Hepatocyte (in vitro differentiated cells): ENCODE results near the gene PDGFRB. TPM values are rescaled to one million over a fixed set of nuclear protein-coding genes. Genes with fewer than 3 reads are reported as not detected.

Experiments used
- DNase-seq: peaks from one replicate; pipeline ENCODE4 v3.0.0-alpha.2; 2016; ENCODE audit warnings: low spot score
- H2AFZ ChIP-seq: fragments of 200-600 bp; sonication (generic); 2 replicates; pipeline ENCODE4 v1.6.0; 2016; ENCODE audit warnings: antibody characterized with exemption, mild to moderate bottlenecking
- H3K27ac ChIP-seq: fragments of 200-600 bp; sonication (generic); 2 replicates; pipeline ENCODE4 v1.5.1; 2016; ENCODE audit warnings: mild to moderate bottlenecking
- H3K27me3 ChIP-seq: fragments of 200-600 bp; sonication (generic); 2 replicates; pipeline ENCODE4 v1.6.1; 2016
- H3K36me3 ChIP-seq: fragments of 200-600 bp; sonication (generic); replicated peaks from 2 replicates; pipeline ENCODE4 v1.5.1; 2016; ENCODE audit warnings: low read depth; ENCODE audit not compliant: insufficient read depth
- H3K4me1 ChIP-seq: fragments of 200-600 bp; sonication (generic); 2 replicates; pipeline ENCODE4 v1.5.1; 2016; ENCODE audit warnings: mild to moderate bottlenecking, moderate library complexity; ENCODE audit not compliant: insufficient read depth
- H3K4me2 ChIP-seq: fragments of 200-600 bp; sonication (generic); 2 replicates; pipeline ENCODE4 v1.6.0; 2016
- H3K4me3 ChIP-seq: fragments of 200-600 bp; sonication (generic); 2 replicates; pipeline ENCODE4 v1.5.1; 2016; ENCODE audit warnings: mild to moderate bottlenecking
- H3K79me2 ChIP-seq: fragments of 200-600 bp; sonication (generic); 2 replicates; pipeline ENCODE4 v1.6.0; 2017; ENCODE audit warnings: mild to moderate bottlenecking
- H3K9me2 ChIP-seq: fragments of 200-600 bp; sonication (generic); replicated peaks from 2 replicates; pipeline ENCODE4 v1.6.0; 2017; ENCODE audit warnings: mild to moderate bottlenecking; ENCODE audit not compliant: insufficient read depth
- H3K9me3 ChIP-seq: fragments of 200-600 bp; sonication (generic); 2 replicates; pipeline ENCODE4 v1.5.1; 2016; ENCODE audit warnings: low read depth, mild to moderate bottlenecking
- H4K20me1 ChIP-seq: fragments of 200-600 bp; sonication (generic); 2 replicates; pipeline ENCODE4 v1.6.0; 2016; ENCODE audit warnings: mild to moderate bottlenecking; ENCODE audit not compliant: insufficient read depth, poor library complexity, severe bottlenecking
- CTCF ChIP-seq: fragments of 200-600 bp; sonication (generic); IDR thresholded peaks from 2 replicates; pipeline ENCODE4 v1.5.1; 2016; ENCODE audit warnings: antibody characterized with exemption, mild to moderate bottlenecking; ENCODE audit not compliant: poor library complexity
- EZH2 ChIP-seq: fragments of 200-600 bp; sonication (generic); IDR thresholded peaks from 2 replicates; pipeline ENCODE4 v1.6.1; 2016; ENCODE audit warnings: antibody characterized with exemption, mild to moderate bottlenecking, borderline replicate concordance
- EZH2phosphoT487 ChIP-seq: fragments of 200-600 bp; sonication (generic); IDR thresholded peaks from one replicate; pipeline ENCODE4 v1.6.1; 2018; ENCODE audit warnings: antibody characterized with exemption, mild to moderate bottlenecking, low read depth, moderate library complexity; ENCODE audit not compliant: unreplicated experiment, severe bottlenecking
- WGBS: methylation state at CpG from one replicate; pipeline ENCODE4 v1.1.6; 2016; ENCODE audit warnings: low lambda C conversion rate; ENCODE audit errors: missing lambda C conversion rate; 5-methylcytosine and 5-hydroxymethylcytosine counted together
- polyA plus RNA-seq: library from polyadenylated mRNA; unstranded; fragments of >200 nt; fragmentation: Nextera tagmentation; extraction: Ambion mirVana; gene quantifications from 2 replicates; pipeline ENCODE4 v1.2.1, GENCODE V29; 2016
- total RNA-seq: library from RNA; depleted of rRNA; stranded (reverse); fragments of >200 nt; gene quantifications from 2 replicates; pipeline ENCODE4 v1.2.3, GENCODE V29; 2014

Gene PDGFRB
- total and polyA plus RNA-seq, 2 experiments from 2014 or later = 55.1 to 55.2 TPM

DNA sequence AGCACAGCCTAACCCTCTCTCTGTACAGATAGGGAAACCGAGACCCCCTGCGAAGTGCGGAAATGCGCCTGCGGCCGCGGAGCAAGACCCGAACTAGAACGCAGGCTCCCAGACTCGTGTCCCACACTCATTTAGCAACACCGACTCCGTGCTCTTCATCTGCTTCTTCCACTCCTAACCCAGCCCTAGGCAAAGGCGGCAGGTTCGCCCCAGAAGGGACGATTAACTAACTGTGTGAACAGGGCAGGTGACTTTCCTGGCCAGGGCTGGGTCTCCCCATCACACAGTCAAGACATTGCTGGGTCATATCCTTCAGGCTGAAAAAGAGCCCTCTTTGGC, 11.8 kb upstream of the PDGFRB start:
- Histone ChIP-seq H4K20me1 (no peaks in the 10 kb centered on the region), H3K4me3 (no peak overlapping the region), H3K36me3 (no peaks in the 10 kb centered on the region), H3K27ac (peak overlapping the region; percentile 51), H3K9me3 (no peaks in the 10 kb centered on the region), H3K9me2 (no peaks in the 10 kb centered on the region), H3K79me2 (peaks cover 13% of the 10 kb centered on the region), H3K4me2 (peak overlapping the region; percentile 63), H3K4me1 (peaks cover 39% of the 10 kb centered on the region), H3K27me3 (peaks cover 5% of the 10 kb centered on the region), H2AFZ (no peak overlapping the region)
- 55% methylated on average over 15 of the region's 15 CpGs for WGBS
- DNase-seq = no peak
- no peak for TF ChIP-seq EZH2phosphoT487
- TF ChIP-seq CTCF = no peak
- TF ChIP-seq EZH2 = no peak

DNA sequence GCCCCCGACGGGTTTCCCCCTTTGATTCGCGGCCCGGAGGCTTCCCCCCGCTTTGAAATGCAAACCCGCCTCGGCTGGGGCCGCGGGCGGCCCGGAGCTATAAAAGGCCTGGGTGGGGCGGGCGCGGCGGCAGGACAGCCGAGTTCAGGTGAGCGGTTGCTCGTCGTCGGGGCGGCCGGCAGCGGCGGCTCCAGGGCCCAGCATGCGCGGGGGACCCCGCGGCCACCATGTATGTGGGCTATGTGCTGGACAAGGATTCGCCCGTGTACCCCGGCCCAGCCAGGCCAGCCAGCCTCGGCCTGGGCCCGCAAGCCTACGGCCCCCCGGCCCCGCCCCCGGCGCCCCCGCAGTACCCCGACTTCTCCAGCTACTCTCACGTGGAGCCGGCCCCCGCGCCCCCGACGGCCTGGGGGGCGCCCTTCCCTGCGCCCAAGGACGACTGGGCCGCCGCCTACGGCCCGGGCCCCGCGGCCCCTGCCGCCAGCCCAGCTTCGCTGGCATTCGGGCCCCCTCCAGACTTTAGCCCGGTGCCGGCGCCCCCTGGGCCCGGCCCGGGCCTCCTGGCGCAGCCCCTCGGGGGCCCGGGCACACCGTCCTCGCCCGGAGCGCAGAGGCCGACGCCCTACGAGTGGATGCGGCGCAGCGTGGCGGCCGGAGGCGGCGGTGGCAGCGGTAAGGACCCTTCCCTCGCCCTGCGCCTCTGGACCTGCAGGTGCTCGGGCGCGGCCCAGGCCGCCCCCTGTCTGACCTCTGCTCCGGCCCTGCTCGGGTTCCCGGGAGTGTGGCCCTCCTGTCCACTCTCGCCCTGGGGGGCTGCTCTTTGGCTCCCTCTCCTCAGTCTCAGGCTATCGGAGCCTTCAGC, 11.2 kb upstream of the PDGFRB start, which contains the start of gene CDX1:
CDX1 (plus strand) TSS at position 129 of the 862 bp plus-strand sequence; CDS start at position 228, 99 bp downstream.
- Histone ChIP-seq H3K9me3 (no peaks in the 10 kb centered on the region), H3K4me2 (peak within 1 kb of the TSS; percentile 63), H3K4me1 (peaks cover 39% of the 10 kb centered on the region), H3K36me3 (no peaks in the 10 kb centered on the region), H4K20me1 (no peaks in the 10 kb centered on the region), H3K4me3 (no peak within 1 kb of the TSS), H2AFZ (peak within 1 kb of the TSS; percentile 56), H3K79me2 (peaks cover 9% of the 10 kb centered on the region), H3K27ac (peak within 1 kb of the TSS; percentile 51), H3K27me3 (peaks cover 5% of the 10 kb centered on the region), H3K9me2 (no peaks in the 10 kb centered on the region)
- TF ChIP-seq EZH2phosphoT487 (no peak), EZH2 (peak; percentile 73), CTCF (no peak)
- DNase-seq = no peak
- 40% methylated on average over 51 of the region's 93 CpGs for WGBS

DNA sequence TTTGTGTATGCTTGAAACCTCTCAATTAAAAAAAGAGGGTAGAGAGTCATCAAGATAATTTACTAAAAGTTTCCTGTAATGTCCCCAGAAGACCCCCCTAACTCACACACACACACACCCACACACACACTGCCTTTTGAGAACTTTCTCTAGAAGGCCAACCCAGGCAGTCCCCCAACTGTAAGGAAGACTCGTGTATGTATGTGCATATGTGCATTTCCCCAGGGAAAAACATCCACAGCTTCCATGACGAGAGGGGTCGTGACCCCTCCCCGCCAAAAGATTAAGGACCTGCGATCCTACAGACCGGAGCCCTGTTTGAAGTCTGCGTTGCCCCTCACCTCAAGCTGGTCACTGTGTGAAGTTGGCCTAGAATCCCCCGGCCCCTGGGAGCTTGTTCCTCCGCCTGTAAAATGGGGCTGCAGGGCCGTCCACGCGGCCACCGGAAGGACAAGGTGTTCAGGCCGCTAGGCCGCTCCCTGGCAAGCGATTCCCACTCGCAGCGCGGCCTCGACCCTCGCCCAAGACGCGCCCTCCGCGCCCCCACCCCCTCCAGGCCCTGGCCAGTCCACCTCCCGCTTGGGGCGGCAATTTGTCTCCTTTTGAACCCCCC, 10.5 kb upstream of the PDGFRB start:
- H3K27ac ChIP-seq = peak overlapping the region; percentile 51
- no peak overlapping the region for H3K4me3 ChIP-seq

More for the DNA sequence above, 10.5 kb upstream of the PDGFRB start:
- Histone ChIP-seq H3K27me3 (peaks cover 5% of the 10 kb centered on the region), H3K4me1 (peaks cover 44% of the 10 kb centered on the region), H4K20me1 (no peaks in the 10 kb centered on the region), H2AFZ (peak overlapping the region; percentile 56), H3K9me3 (no peaks in the 10 kb centered on the region), H3K79me2 (peaks cover 9% of the 10 kb centered on the region), H3K36me3 (no peaks in the 10 kb centered on the region), H3K4me2 (peak overlapping the region; percentile 63), H3K9me2 (no peaks in the 10 kb centered on the region)
- 75% methylated on average over 8 of the region's 27 CpGs for WGBS
- no peak for DNase-seq
- TF ChIP-seq EZH2phosphoT487 = no peak
- no peak for TF ChIP-seq EZH2
- no peak for TF ChIP-seq CTCF
